ENCODE measurements around the gene FBXL15.

The FBXL15 gene

GRCh38 chr10:102411341-102412255 is 9.0 kb upstream of the FBXL15 start:
- no peak for DNase-seq (ENCODE audit: low spot score)

- DNase-seq (ENCODE audit: low spot score) = no peak
Observed at GRCh38 chr10:102412293-102412692, 8.3 kb upstream of the FBXL15 start.

- peak; percentile 61 for DNase-seq (ENCODE audit: low spot score)
Observed at GRCh38 chr10:102413053-102413705, 7.5 kb upstream of the FBXL15 start.

- DNase-seq (ENCODE audit: low spot score) = no peak
Observed at GRCh38 chr10:102413806-102414561, 6.7 kb upstream of the FBXL15 start.

- DNase-seq (ENCODE audit: low spot score) = no peak
Observed at GRCh38 chr10:102414749-102415148, 5.9 kb upstream of the FBXL15 start.

GRCh38 chr10:102416283-102416682 is 4.4 kb upstream of the FBXL15 start:
- DNase-seq (ENCODE audit: low spot score) = no peak

GRCh38 chr10:102416695-102417094 is 3.9 kb upstream of the FBXL15 start:
- DNase-seq (ENCODE audit: low spot score) = no peak

- no peak for DNase-seq (ENCODE audit: low spot score)
Observed at GRCh38 chr10:102418622-102419268, 1.9 kb upstream of the FBXL15 start, which contains the start of gene PSD. Gene PSD (minus strand): TSS chr10:102418785. CDS start chr10:102417038, 1,747 bp downstream.

- peak; percentile 80 for DNase-seq (ENCODE audit: low spot score)
Observed at GRCh38 chr10:102419269-102420180, 1.1 kb upstream of the FBXL15 start.

- DNase-seq (ENCODE audit: low spot score) = no peak
Observed at GRCh38 chr10:102420181-102420713, 389 bp upstream of the FBXL15 start.

GRCh38 chr10:102421507-102421756 is 796 bp downstream of the FBXL15 start:
- DNase-seq (ENCODE audit: low spot score) = no peak

GRCh38 chr10:102421757-102422512 is 1.3 kb downstream of the FBXL15 start:
- DNase-seq (ENCODE audit: low spot score) = no peak

GRCh38 chr10:102422545-102423129 is 2.0 kb downstream of the FBXL15 start:
- peak; percentile 48 for DNase-seq (ENCODE audit: low spot score)

- DNase-seq (ENCODE audit: low spot score) = no peak
Observed at GRCh38 chr10:102423372-102423968, 2.8 kb downstream of the FBXL15 start.

- no peak for DNase-seq (ENCODE audit: low spot score)
Observed at GRCh38 chr10:102424145-102424544, 3.5 kb downstream of the FBXL15 start.

- no peak for DNase-seq (ENCODE audit: low spot score)
Observed at GRCh38 chr10:102424916-102425315, 4.3 kb downstream of the FBXL15 start.

GRCh38 chr10:102425444-102425843 is 4.8 kb downstream of the FBXL15 start:
- DNase-seq (ENCODE audit: low spot score) = no peak

- DNase-seq (ENCODE audit: low spot score) = no peak
Observed at GRCh38 chr10:102426803-102427287, 6.2 kb downstream of the FBXL15 start.

GRCh38 chr10:102429468-102429867 is 8.8 kb downstream of the FBXL15 start:
- DNase-seq (ENCODE audit: low spot score) = no peak

Measured in germinal center (tissue), 1 donor.